Cardiac muscle cell (in vitro differentiated cells and primary cell): Measurements from ENCODE around the gene FKBP11. TPM values are rescaled to one million over a fixed set of nuclear protein-coding genes. Genes with fewer than 3 reads are reported as not detected.

Experiments used
- DNase-seq, 2 donors: peaks; one replicate each; pipeline versions ENCODE4 v3.0.0 to v3.0.0-alpha.2; 2010 to 2017; ENCODE audit warnings: low read depth in 1 of 2, low spot score in 1 of 2
- H3K27ac ChIP-seq: fragments of 200-600 bp; sonication (generic); 2 replicates; pipeline ENCODE4 v1.5.1; 2016
- H3K27me3 ChIP-seq: fragments of 200-600 bp; sonication (generic); 2 replicates; pipeline ENCODE4 v1.6.0; 2016; ENCODE audit warnings: control low read depth
- H3K36me3 ChIP-seq: fragments of 200-600 bp; sonication (generic); 2 replicates; pipeline ENCODE4 v1.5.1; 2016; ENCODE audit warnings: control low read depth
- H3K4me1 ChIP-seq: fragments of 200-600 bp; sonication (generic); 2 replicates; pipeline ENCODE4 v1.8.1; 2017; ENCODE audit warnings: low read depth, mild to moderate bottlenecking, mixed run types
- H3K4me3 ChIP-seq: fragments of 200-600 bp; sonication (generic); 2 replicates; pipeline ENCODE4 v1.5.1; 2016; ENCODE audit warnings: mild to moderate bottlenecking
- H3K9me3 ChIP-seq: fragments of 200-600 bp; sonication (generic); 2 replicates; pipeline ENCODE4 v1.5.1; 2017; ENCODE audit warnings: low read depth, mild to moderate bottlenecking, control low read depth
- CTCF ChIP-seq: IDR thresholded peaks from 2 replicates; pipeline ENCODE4 v1.5.1; 2012; ENCODE audit warnings: low read depth, mild to moderate bottlenecking, low read length
- polyA plus RNA-seq: library from polyadenylated mRNA; unstranded; fragments of >200 nt; fragmentation: Nextera tagmentation; extraction: Ambion mirVana; gene quantifications from 2 replicates; pipeline ENCODE4 v1.2.1, GENCODE V29; 2016
- total RNA-seq: library from RNA; depleted of rRNA; stranded (reverse); fragments of >200 nt; gene quantifications from 2 replicates; pipeline ENCODE4 v1.2.3, GENCODE V29; 2016

FKBP11 gene
- total and polyA plus RNA-seq, 2 experiments from 2014 or later, result 8.9 to 11.9 TPM

- Histone ChIP-seq H3K36me3 (no peaks in the 10 kb centered on the region), H3K9me3 (no peaks in the 10 kb centered on the region), H3K4me3 (peak overlapping the region; percentile 78), H3K27me3 (no peaks in the 10 kb centered on the region), H3K27ac (no peak overlapping the region), H3K4me1 (peaks cover 7% of the 10 kb centered on the region)
- TF ChIP-seq CTCF, result no peak
- DNase-seq, result no peak
Measured at GRCh38 chr12:48958049-48958388, 32.7 kb upstream of the FKBP11 start.

GRCh38 chr12:48957141-48958048 is 32.1 kb upstream of the FKBP11 start, which contains the start of gene ARF3:
ARF3 (minus strand) TSS chr12:48957487; CDS start chr12:48941095, 16,392 bp downstream.
- Histone ChIP-seq H3K4me3 (peak within 1 kb of the TSS; percentile 78), H3K9me3 (no peaks in the 10 kb centered on the region), H3K4me1 (peaks cover 7% of the 10 kb centered on the region), H3K36me3 (no peaks in the 10 kb centered on the region), H3K27ac (peak within 1 kb of the TSS; percentile 77), H3K27me3 (no peaks in the 10 kb centered on the region)
- no peak for TF ChIP-seq CTCF
- DNase-seq, result peak; percentile 94 to 98

GRCh38 chr12:48956279-48957140 is 31.2 kb upstream of the FKBP11 start:
- peak; percentile 95 to 98 for DNase-seq
- Histone ChIP-seq H3K4me1 (peaks cover 7% of the 10 kb centered on the region), H3K27me3 (no peaks in the 10 kb centered on the region), H3K9me3 (no peaks in the 10 kb centered on the region), H3K4me3 (peak overlapping the region; percentile 78), H3K36me3 (no peaks in the 10 kb centered on the region), H3K27ac (peak overlapping the region; percentile 77)
- no peak for TF ChIP-seq CTCF

GRCh38 chr12:48954841-48955501 is 29.7 kb upstream of the FKBP11 start:
- Histone ChIP-seq H3K4me3 (no peak overlapping the region), H3K27me3 (no peaks in the 10 kb centered on the region), H3K4me1 (peaks cover 7% of the 10 kb centered on the region), H3K27ac (no peak overlapping the region), H3K9me3 (no peaks in the 10 kb centered on the region), H3K36me3 (no peaks in the 10 kb centered on the region)
- DNase-seq, result no peak
- TF ChIP-seq CTCF, result no peak

- Histone ChIP-seq H3K9me3 (no peaks in the 10 kb centered on the region), H3K36me3 (peaks cover 4% of the 10 kb centered on the region), H3K4me3 (no peak overlapping the region), H3K27me3 (no peaks in the 10 kb centered on the region), H3K27ac (no peak overlapping the region), H3K4me1 (peaks cover 7% of the 10 kb centered on the region)
- DNase-seq, result no peak
- no peak for TF ChIP-seq CTCF
Measured at GRCh38 chr12:48954061-48954460, 28.8 kb upstream of the FKBP11 start.
